Body of pancreas (tissue), 4 donors: ENCODE results near the gene LMX1A.

Source experiments
- POLR2A ChIP-seq, 3 donors: fragments of 450-650 bp; IDR thresholded peaks; one replicate each; pipeline ENCODE4 v1.6.1; 2016; ENCODE audit warnings: antibody characterized with exemption in 3 of 3, mild to moderate bottlenecking in 2 of 3
- TF ChIP-seq, protein P1 (sequence below), 7 experiments: fragments of 450-650 bp in 4 of 7; fragments of 200-600 bp in 3 of 7; sonication (generic) in 3 of 7; IDR thresholded peaks; one replicate each; pipeline ENCODE4 v1.5.1; 2016 to 2019; ENCODE audit warnings: antibody characterized with exemption in 7 of 7

- TF ChIP-seq, protein P1, sequence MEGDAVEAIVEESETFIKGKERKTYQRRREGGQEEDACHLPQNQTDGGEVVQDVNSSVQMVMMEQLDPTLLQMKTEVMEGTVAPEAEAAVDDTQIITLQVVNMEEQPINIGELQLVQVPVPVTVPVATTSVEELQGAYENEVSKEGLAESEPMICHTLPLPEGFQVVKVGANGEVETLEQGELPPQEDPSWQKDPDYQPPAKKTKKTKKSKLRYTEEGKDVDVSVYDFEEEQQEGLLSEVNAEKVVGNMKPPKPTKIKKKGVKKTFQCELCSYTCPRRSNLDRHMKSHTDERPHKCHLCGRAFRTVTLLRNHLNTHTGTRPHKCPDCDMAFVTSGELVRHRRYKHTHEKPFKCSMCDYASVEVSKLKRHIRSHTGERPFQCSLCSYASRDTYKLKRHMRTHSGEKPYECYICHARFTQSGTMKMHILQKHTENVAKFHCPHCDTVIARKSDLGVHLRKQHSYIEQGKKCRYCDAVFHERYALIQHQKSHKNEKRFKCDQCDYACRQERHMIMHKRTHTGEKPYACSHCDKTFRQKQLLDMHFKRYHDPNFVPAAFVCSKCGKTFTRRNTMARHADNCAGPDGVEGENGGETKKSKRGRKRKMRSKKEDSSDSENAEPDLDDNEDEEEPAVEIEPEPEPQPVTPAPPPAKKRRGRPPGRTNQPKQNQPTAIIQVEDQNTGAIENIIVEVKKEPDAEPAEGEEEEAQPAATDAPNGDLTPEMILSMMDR (IDR thresholded peaks at IDR 0.05), result peak in 4 of 7 experiments; percentile 11 to 24 (median 13)
- TF ChIP-seq POLR2A (IDR thresholded peaks at IDR 0.05), result no peak
Observed at GRCh38 chr1:165152727-165153126, 203.8 kb downstream of the LMX1A start.
